ENCODE results near the gene CYP19A1.

CYP19A1 gene

DNA sequence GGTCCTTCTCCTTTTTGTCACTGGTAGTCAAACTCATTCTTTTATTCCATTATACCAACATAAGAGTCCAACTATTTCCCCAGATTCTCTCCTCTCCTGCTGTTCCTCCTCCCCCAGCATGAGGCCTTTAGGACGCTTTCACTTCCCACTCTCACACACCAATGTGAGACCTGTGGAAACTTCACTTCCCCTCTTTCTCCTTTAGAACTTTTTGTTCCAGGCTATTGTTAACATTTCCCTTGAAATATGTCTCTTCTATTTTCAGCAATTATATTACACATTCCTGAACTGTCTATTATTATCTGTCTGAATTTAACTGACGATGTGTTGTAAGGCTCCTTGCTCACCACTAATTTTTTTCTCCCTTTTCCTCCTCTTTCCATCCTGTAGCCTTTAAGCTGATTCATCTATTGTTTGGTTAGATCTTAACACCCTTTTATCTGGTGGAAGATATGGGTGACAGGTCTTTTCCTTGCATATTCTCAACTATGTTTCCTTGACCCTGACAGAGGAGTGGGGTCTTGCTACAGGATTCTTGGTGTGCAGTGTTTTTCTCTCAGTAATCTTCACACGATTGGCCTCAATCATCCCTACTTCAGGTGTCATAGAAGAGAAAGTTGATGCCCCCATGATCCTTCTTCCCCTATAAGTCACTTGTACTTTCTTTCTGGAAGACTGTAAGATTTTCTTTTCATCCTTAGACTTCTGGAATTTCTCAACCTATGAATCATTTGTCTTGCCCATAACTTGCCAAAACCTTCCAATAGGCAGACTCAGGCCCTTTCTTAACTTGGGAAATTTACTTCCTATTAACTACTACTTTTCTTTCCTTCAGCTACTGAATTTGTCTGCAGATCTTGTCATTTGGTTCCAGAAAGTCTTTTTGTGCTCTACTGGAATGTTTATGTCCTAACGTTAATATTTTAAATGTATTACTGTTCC is 5.9 kb downstream of the CYP19A1 start:
- intact Hi-C loops (cut with DNase I) = no loop called here
- DNase-seq = peak in 6 of 42 donors; percentile 25 to 46 (median 39)

DNA sequence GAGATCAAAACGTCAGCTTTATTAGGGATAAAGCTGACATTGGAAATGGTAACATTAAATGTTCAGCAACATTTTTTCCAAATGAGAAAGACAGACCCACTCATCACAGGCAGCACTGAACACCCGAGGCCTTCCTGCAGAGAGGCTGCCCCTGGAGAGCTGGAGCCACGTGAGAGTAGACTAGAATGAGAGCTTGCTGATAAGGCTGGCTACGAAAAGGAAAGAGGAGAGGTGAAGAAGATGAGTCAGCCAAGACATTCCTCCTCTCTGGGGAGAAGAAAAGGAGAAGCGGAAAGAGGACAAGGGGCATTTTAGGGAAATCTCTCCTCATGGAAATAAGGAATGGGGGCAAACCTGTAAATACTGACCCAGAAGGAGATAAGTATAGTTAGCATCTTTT is 7.3 kb downstream of the CYP19A1 start:
- intact Hi-C loops (cut with DNase I) = no loop called here
- no peak for DNase-seq

- intact Hi-C loops (cut with DNase I) = no loop called here
- DNase-seq = no peak
Observed at GRCh38 chr15:51328926-51329325, 9.5 kb downstream of the CYP19A1 start.

- intact Hi-C loops (cut with DNase I) = no loop called here
- no peak for DNase-seq
Observed at GRCh38 chr15:51327081-51327480, 11.3 kb downstream of the CYP19A1 start.

DNA sequence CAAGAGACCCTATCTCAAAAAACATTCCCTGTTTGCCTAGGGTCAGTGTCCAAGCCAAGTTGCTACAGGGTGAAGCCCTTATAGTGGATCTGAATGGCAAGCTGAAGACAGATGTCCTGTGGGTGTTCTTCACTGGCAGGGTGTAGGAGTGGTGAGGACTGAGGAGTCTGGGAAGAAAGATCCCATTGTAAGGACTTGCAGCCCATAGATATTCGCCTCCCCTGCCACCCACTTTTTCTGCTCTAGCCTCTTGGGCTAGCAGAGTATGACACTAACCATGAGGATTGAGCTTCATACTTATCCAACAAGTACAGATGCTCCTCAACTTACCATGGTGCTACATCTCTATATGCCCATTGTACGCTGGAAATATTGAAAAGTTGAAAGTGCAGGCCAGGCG is 13.2 kb downstream of the CYP19A1 start:
- intact Hi-C loops (cut with DNase I) = no loop called here
- DNase-seq = no peak

DNA sequence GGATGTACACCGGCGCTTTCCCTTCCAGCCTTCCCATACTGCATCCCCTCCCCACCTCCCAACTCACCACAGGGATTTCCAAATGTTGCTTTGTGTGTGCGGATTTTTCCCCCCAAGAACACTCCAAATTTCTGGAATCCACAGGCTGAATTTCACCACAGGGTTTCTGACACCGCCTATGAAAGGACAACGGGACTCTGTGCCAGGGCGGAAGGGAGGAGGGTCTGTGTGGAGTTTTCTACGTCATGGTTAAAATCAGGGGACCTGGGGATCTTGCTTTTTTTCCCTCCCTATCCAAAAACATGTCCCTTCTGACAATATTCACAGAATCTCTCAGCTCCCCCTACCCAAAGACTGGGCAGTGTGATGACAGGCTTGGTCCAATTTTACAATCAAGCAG is 14.6 kb downstream of the CYP19A1 start:
- intact Hi-C loops (cut with DNase I) = no loop called here
- no peak for DNase-seq

DNA sequence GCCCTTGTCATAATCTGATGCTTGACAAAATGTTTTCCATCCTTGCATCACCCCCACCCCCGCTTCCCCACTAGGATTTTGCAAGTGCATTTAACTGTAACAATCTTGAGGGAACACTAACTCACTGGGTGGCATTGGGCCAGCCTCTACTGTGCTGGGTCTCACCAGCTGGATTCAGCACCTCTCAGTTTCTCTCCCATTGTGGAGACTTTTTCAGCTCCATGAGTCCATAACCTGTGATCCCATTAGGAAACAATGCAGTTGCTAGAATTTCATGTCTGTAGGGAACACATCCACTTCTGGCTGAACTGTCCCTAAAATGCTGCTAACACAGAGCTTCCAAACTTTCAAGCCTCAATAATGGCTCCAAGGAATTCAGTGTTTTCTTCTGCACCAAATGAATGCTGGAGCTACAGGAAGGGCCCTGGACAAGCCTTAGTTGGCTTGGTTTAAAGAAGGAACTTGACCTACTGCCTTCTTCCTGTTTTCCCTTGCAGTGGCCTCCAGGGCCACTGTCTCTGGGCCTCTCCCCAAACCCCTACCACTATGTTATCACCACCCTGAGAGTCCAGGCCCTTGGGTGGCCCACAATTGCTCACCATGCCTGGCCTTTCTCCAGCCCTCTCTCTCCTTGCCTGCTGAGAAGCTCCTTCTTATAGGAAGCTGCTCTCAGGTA is 15.6 kb downstream of the CYP19A1 start:
- DNase-seq = peak in 1 of 42 donors; percentile 26
- intact Hi-C loops (cut with DNase I) = no loop called here

GRCh38 chr15:51321316-51321715 is 17.1 kb downstream of the CYP19A1 start:
- no peak for DNase-seq
- intact Hi-C loops (cut with DNase I) = no loop called here

DNA sequence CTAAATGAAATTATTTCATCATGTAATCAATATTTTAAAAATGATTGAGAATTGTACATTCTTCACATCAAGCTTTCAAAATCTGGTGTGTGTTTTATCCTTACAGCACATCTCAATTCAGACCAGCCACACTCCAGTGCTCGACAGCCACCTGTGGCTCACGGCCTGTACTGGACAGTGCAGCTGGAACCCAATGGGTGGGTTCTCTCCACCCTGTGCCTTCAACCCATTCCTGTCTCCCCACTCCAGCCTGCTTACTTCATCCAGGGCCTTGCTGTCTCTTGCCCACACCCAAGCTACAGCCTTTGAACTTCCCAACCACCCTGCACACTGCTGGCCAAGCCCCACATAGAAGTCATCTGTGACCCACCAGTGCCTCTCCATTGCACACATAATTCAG is 17.6 kb downstream of the CYP19A1 start:
- intact Hi-C loops (cut with DNase I) = no loop called here
- DNase-seq = no peak

DNA sequence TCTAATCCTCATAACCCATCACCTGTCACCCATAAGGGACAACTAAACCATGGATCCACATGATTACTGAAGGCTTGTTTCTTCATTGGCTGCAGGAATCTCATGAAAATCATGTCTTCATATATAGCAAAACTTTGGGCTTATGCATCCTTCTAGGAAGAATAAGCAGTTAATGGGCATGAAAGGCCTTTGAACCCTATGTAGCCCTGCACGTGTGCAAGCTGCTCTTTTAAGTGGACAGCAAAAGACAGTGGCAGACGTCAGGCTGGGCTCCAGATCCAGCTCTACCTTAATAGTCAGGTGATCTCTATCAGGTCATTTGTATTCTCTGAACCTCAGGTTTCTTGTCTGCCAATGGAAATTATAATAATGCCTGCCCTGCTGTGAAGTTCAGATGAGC is 18.9 kb downstream of the CYP19A1 start:
- no peak for DNase-seq
- intact Hi-C loops (cut with DNase I) = no loop called here

- no peak for DNase-seq
- intact Hi-C loops (cut with DNase I) = no loop called here
Observed at GRCh38 chr15:51318382-51319150, 19.8 kb downstream of the CYP19A1 start.

- no peak for DNase-seq
- intact Hi-C loops (cut with DNase I) = no loop called here
Observed at GRCh38 chr15:51316636-51317035, 21.8 kb downstream of the CYP19A1 start.

- DNase-seq = no peak
Observed at GRCh38 chr15:51315726-51316125, 22.7 kb downstream of the CYP19A1 start.

DNA sequence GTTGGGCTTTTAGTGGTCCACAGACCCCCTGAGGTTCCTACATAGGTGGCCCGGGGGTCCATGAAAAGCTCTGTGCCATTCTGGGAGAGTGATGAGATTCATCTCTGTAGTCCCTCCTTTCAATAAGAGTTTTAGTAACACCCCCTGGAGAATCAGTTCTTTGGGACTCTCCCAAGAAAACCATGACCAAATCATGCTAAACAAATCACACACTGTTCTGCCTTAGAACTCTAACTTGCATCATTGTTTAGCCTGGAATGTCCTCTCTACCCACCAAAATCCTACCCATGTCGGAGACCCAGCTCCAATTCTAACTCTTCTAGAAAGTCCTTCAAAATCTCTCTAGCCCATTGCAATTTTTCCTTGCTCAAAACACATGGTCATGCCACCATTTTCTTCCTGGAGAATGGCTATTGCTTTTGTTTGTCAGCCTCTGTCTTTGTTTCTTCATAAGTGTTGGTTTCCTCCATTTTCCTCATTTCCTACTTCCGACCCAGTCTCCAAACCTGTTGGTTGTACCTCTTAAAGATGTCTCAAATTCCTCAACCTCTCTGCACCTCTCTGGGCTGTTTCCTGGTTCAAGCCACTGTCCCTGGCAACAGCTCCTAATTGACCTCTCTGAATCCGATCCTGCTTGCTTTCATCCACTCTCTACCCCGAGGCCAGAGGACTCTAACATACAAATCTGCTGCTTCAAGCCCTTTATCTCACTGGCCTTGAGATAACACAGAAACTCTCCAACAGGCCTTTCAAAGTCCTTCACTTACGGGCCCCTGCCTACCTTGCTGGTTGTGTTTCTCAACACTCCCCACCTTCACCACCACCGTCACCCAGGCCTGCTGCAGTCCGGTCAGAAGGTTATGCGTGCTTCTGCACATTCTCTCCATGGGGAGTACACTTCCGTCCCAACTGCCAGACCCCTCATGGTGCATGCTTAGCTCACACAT is 23.7 kb downstream of the CYP19A1 start:
- DNase-seq = no peak
- intact Hi-C loops (cut with DNase I) = no loop called here

More at GRCh38 chr15:51315726-51316125, 22.7 kb downstream of the CYP19A1 start:
- intact Hi-C loops (cut with DNase I) = no loop called here

- DNase-seq = no peak
Observed at GRCh38 chr15:51313644-51314280, 24.6 kb downstream of the CYP19A1 start.

DNA sequence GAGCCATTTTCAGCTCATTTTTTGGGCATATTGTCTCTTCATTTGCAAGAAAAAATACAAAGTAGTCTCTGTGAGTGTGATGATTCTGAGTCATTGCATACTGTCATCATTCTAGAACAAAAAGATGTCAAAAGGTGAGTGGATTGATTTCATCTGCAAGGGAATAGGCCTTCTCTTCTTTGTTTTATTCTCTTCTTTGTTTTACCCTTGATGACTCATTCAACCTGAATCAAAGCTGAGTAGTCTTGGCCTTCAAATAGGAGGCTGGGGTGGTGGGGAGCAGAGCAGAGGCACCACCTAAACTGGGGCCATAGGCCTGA is 25.4 kb downstream of the CYP19A1 start:
- intact Hi-C loops (cut with DNase I) = no loop called here
- DNase-seq = no peak

More at GRCh38 chr15:51313644-51314280, 24.6 kb downstream of the CYP19A1 start:
- intact Hi-C loops (cut with DNase I) = no loop called here

GRCh38 chr15:51312166-51313073 is 26.0 kb downstream of the CYP19A1 start:
- intact Hi-C loops (cut with DNase I) = no loop called here
- DNase-seq = no peak

Data from head of caudate nucleus (tissue), 42 donors.